G401 (cell line): ENCODE results near the gene GHITM. TPM values are rescaled to one million over a fixed set of nuclear protein-coding genes. Genes with fewer than 3 reads are reported as not detected.
"Not testable (repeated sequence)": the region's sequence is repeated elsewhere in the genome, so short reads cannot be mapped to it uniquely, and the experiment has no call there.

Experiments
- DNase-seq: peaks from one replicate; pipeline ENCODE4 v3.0.0-alpha.2; 2015; ENCODE audit warnings: low spot score
- in situ Hi-C: cut with HindIII; loops from 2 replicates; pipeline ENCODE4 v1.10.0; 2016; ENCODE audit warnings: low sequenced_read_pairs, mixed read lengths
- total RNA-seq: library from RNA; depleted of rRNA; stranded (reverse); fragments of >200 nt; shearing (Covaris generic); gene quantifications from 2 replicates; pipeline ENCODE4 v1.2.3, GENCODE V29; 2014; rRNA removed

GHITM gene
- 165 and 197 TPM in 2 replicates for total RNA-seq

- in situ Hi-C loops: no loop called here
- peak; percentile 99 for DNase-seq
Measured at GRCh38 chr10:84139126-84140035, at the start of gene GHITM. Gene GHITM (plus strand): TSS chr10:84139509. CDS start chr10:84141501, 1,992 bp downstream.

GRCh38 chr10:84095811-84096497, 43.4 kb upstream of the GHITM start:
- DNase-seq: no peak
- in situ Hi-C loops: no loop called here

DNA sequence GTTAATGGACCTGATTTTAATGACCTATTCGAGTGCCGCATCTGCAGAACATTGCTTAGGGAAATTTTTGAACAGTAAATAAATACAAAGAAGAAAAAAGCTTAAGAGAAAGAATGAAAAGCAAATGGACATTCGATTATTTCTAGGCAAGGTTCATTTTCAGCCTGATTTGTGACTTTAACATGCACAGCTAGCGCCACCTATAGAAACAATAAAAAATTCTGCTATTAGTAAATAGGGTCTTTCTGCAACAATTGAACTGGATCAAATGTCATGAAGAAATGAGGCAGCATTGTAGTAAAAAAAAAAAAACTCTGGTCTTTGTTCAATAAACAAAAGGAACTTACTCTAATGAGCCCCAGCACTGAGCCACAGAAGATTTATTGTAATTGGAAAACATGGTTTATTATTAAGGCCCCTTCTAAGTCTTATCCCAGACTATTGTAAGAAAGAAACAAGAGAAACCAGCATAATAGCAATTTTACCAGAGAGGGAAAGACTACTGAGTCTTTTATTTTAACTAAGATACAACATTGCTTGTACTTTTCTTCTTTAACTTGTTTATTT, 41.4 kb upstream of the GHITM start:
- in situ Hi-C loops: no loop called here
- DNase-seq: peak; percentile 3

DNA sequence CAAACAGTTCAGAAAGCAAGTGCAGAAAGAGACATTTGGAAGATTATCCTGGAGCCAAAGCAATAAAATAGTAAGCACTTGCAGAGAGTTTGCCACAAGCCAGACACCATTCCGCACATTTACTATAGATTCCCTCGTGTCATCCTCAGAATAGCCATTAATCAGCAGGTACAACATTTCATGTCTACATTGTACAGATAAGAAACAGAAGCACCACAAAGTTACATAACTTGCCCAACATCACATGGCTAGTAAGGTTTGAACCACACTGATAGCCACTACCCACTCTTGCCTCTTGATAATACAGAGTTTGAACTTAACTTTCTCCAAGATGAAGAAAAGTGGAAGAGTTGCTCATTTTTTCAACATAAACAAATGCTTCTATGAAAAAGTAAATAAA, 40.6 kb upstream of the GHITM start:
- in situ Hi-C loops: no loop called here
- DNase-seq: no peak

- in situ Hi-C loops: no loop called here
- no peak for DNase-seq
Measured at GRCh38 chr10:84101042-84101441, 38.3 kb upstream of the GHITM start.

- DNase-seq: no peak
- in situ Hi-C loops: no loop called here
Measured at GRCh38 chr10:84108797-84109196, 30.5 kb upstream of the GHITM start.

GRCh38 chr10:84109772-84110171, 29.5 kb upstream of the GHITM start:
- in situ Hi-C loops, DNase-seq: not testable (repeated sequence)

DNA sequence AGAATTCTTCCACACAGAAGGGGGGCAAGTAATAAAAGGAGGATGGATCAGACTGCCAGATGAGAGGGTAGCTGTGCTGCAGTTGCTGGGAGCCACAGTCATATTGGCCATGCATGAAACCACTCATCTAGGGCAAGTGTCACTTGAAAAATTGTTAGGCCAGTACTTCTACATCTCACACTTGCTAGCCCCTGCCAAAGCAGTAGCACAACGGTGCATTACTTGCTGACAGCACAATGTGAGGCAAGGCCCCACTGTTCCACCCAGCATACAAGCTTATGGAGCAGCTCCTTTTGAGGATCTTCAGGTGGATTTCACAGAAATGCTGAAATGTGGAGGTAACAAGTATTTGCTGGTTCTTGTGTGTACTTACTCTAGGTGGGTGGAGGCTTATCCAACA, 25.8 kb upstream of the GHITM start:
- DNase-seq, in situ Hi-C loops: not testable (repeated sequence)

GRCh38 chr10:84114088-84114667, 25.1 kb upstream of the GHITM start:
- in situ Hi-C loops: no loop called here
- no peak for DNase-seq

GRCh38 chr10:84117204-84117603, 22.1 kb upstream of the GHITM start:
- DNase-seq, in situ Hi-C loops: not testable (repeated sequence)

GRCh38 chr10:84117686-84118394, 21.5 kb upstream of the GHITM start:
- in situ Hi-C loops: no loop called here
- DNase-seq: no peak

- in situ Hi-C loops: no loop called here
- no peak for DNase-seq
Measured at GRCh38 chr10:84118395-84119006, 20.8 kb upstream of the GHITM start.

DNA sequence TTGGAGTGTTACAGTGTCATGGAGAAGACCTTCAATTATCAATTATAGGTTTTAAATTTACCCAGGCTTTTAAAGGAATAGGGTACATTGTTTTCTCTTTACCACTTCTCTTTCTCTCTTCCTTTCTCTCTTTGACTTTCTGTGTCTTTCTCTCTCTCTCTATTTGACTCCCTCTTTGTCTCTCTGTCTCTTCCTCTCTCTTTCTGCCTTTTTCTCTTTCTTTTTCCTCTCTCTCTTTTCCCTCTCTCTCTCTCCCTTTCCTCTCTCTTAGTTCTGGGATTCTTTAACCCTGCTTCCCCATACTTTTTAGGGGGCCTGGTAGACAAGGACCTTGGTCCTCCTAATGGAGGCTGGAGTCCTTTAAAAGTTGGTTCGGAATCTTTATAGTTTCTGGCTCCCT, 15.9 kb upstream of the GHITM start:
- DNase-seq: no peak
- in situ Hi-C loops: no loop called here

GRCh38 chr10:84125910-84126784, 13.2 kb upstream of the GHITM start:
- in situ Hi-C loops, DNase-seq: not testable (repeated sequence)

DNA sequence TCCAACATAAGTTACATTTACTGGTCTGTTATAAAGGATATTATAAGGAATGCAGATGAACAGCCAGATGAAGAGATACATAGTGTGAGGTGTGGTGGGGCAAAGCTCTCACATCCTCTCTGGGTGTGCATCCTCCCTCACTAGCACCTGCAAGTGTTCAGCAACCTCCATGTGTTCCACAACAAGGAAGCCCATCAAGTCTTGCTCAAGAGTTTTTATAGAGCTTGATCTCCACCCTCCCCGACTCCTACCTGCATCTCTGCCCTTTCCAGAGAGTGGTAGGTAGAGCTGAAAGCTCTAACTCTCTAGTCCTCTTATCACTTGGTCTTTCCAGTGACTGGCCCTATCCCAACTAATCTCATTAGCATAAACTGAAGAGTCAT, 12.5 kb upstream of the GHITM start:
- no peak for DNase-seq
- in situ Hi-C loops: no loop called here

GRCh38 chr10:84135836-84136235, 3.5 kb upstream of the GHITM start:
- DNase-seq: no peak
- in situ Hi-C loops: no loop called here

- in situ Hi-C loops: no loop called here
Measured at GRCh38 chr10:84137811-84138210, 1.5 kb upstream of the GHITM start.

More at GRCh38 chr10:84137811-84138210, 1.5 kb upstream of the GHITM start:
- DNase-seq: no peak
